Dermis blood vessel endothelial cell (primary cell): ENCODE measurements around the gene GINS3. TPM values are rescaled to one million over a fixed set of nuclear protein-coding genes. Genes with fewer than 3 reads are reported as not detected.

Experiments used
- DNase-seq: peaks from one replicate; pipeline ENCODE4 v3.0.0; 2010
- total RNA-seq: library from RNA; depleted of rRNA; stranded (reverse); fragments of >200 nt; gene quantifications from 2 replicates; pipeline ENCODE4 v1.2.3, GENCODE V29; 2014

GINS3 gene
- total RNA-seq = 7.8 and 13.9 TPM in 2 replicates

- DNase-seq = peak; percentile 91
These were observed at the start of gene GINS3 for GRCh38 chr16:58392215-58393137. Gene GINS3, plus strand, starts transcription at chr16:58392471. Its CDS starts 131 bp downstream, at chr16:58392602.

- DNase-seq = no peak
These were observed 48.7 kb upstream of the GINS3 start for GRCh38 chr16:58343562-58343961.

GRCh38 chr16:58345574-58346354 lies 46.5 kb upstream of the GINS3 start:
- DNase-seq = peak; percentile 29

GRCh38 chr16:58346831-58347371 lies 45.4 kb upstream of the GINS3 start:
- DNase-seq = no peak

GRCh38 chr16:58348986-58349385 lies 43.3 kb upstream of the GINS3 start:
- no peak for DNase-seq

- no peak for DNase-seq
These were observed 39.6 kb upstream of the GINS3 start for GRCh38 chr16:58352690-58353089.

- no peak for DNase-seq
These were observed 32.1 kb upstream of the GINS3 start for GRCh38 chr16:58360041-58360634.

- DNase-seq = no peak
These were observed 30.5 kb upstream of the GINS3 start for GRCh38 chr16:58361726-58362125.

- DNase-seq = no peak
These were observed 28.4 kb upstream of the GINS3 start for GRCh38 chr16:58363746-58364393.

GRCh38 chr16:58365623-58366022 lies 26.6 kb upstream of the GINS3 start:
- DNase-seq = no peak

- DNase-seq = peak; percentile 63
These were observed 25.8 kb upstream of the GINS3 start for GRCh38 chr16:58366247-58367031.

GRCh38 chr16:58367252-58367651 lies 25.0 kb upstream of the GINS3 start:
- no peak for DNase-seq

- no peak for DNase-seq
These were observed 20.4 kb upstream of the GINS3 start for GRCh38 chr16:58371841-58372240.

GRCh38 chr16:58375386-58375785 lies 16.9 kb upstream of the GINS3 start:
- no peak for DNase-seq

GRCh38 chr16:58377932-58378331 lies 14.3 kb upstream of the GINS3 start:
- peak; percentile 73 for DNase-seq

GRCh38 chr16:58378401-58378800 lies 13.9 kb upstream of the GINS3 start:
- peak; percentile 73 for DNase-seq

- DNase-seq = no peak
These were observed 12.5 kb upstream of the GINS3 start for GRCh38 chr16:58379736-58380135.

- no peak for DNase-seq
These were observed 10.6 kb upstream of the GINS3 start for GRCh38 chr16:58381661-58382060.

GRCh38 chr16:58384437-58385055 lies 7.7 kb upstream of the GINS3 start:
- no peak for DNase-seq

- DNase-seq = no peak
These were observed 7.0 kb upstream of the GINS3 start for GRCh38 chr16:58385218-58385773.

- DNase-seq = no peak
These were observed 2.5 kb upstream of the GINS3 start for GRCh38 chr16:58389724-58390123.
